ENCODE results near the gene PRXL2C.
"Not testable (repeated sequence)": the region's sequence is repeated elsewhere in the genome, so short reads cannot be mapped to it uniquely, and the experiment has no call there.

Gene PRXL2C

GRCh38 chr9:96663506-96664120 lies 8.5 kb upstream of the PRXL2C start:
- Mint-ChIP-seq H3K9me3 (ENCODE audit: low read depth) (no peaks in the 10 kb centered on the region), H3K4me3 (no peak overlapping the region), H3K36me3 (no peaks in the 10 kb centered on the region), H3K4me1 (ENCODE audit: low read depth) (no peaks in the 10 kb centered on the region), H3K27ac (no peak overlapping the region), H3K27me3 (peaks cover 11% of the 10 kb centered on the region)

GRCh38 chr9:96661711-96662110 lies 6.6 kb upstream of the PRXL2C start:
- H3K4me1 Mint-ChIP-seq (ENCODE audit: low read depth) = no peaks in the 10 kb centered on the region
- no peak overlapping the region for H3K4me3 Mint-ChIP-seq
- no peaks in the 10 kb centered on the region for H3K36me3 Mint-ChIP-seq
- peaks cover 11% of the 10 kb centered on the region for H3K27me3 Mint-ChIP-seq
- H3K9me3 Mint-ChIP-seq (ENCODE audit: low read depth) = no peaks in the 10 kb centered on the region
- no peak overlapping the region for H3K27ac Mint-ChIP-seq

- Mint-ChIP-seq H3K4me1 (ENCODE audit: low read depth) (peaks cover 6% of the 10 kb centered on the region), H3K27me3 (peaks cover 9% of the 10 kb centered on the region), H3K36me3 (no peaks in the 10 kb centered on the region), H3K4me3 (no peak overlapping the region), H3K9me3 (ENCODE audit: low read depth) (no peaks in the 10 kb centered on the region), H3K27ac (no peak overlapping the region)
Observed at GRCh38 chr9:96660692-96661248, 5.7 kb upstream of the PRXL2C start.

GRCh38 chr9:96654450-96655197 lies 493 bp downstream of the PRXL2C start:
- Mint-ChIP-seq H3K27ac (peak overlapping the region; percentile 84), H3K9me3 (ENCODE audit: low read depth) (no peaks in the 10 kb centered on the region), H3K4me1 (ENCODE audit: low read depth) (peaks cover 16% of the 10 kb centered on the region), H3K27me3 (no peaks in the 10 kb centered on the region), H3K36me3 (peaks cover 1% of the 10 kb centered on the region), H3K4me3 (peak overlapping the region; percentile 91)

GRCh38 chr9:96651626-96652025 lies 3.5 kb downstream of the PRXL2C start:
- peaks cover 6% of the 10 kb centered on the region for H3K36me3 Mint-ChIP-seq
- H3K27ac Mint-ChIP-seq = no peak overlapping the region
- H3K27me3 Mint-ChIP-seq = no peaks in the 10 kb centered on the region
- no peak overlapping the region for H3K4me3 Mint-ChIP-seq
- peaks cover 16% of the 10 kb centered on the region for H3K4me1 Mint-ChIP-seq (ENCODE audit: low read depth)
- H3K9me3 Mint-ChIP-seq (ENCODE audit: low read depth) = no peaks in the 10 kb centered on the region

GRCh38 chr9:96649620-96650324 lies 5.3 kb downstream of the PRXL2C start:
- Mint-ChIP-seq H3K27me3 (no peaks in the 10 kb centered on the region), H3K9me3 (ENCODE audit: low read depth) (no peaks in the 10 kb centered on the region), H3K4me1 (ENCODE audit: low read depth) (peaks cover 7% of the 10 kb centered on the region), H3K36me3 (peaks cover 11% of the 10 kb centered on the region), H3K27ac (no peak overlapping the region), H3K4me3 (no peak overlapping the region)

GRCh38 chr9:96646081-96646991 lies 8.8 kb downstream of the PRXL2C start:
- no peak overlapping the region for H3K27ac Mint-ChIP-seq
- H3K36me3 Mint-ChIP-seq = peaks cover 13% of the 10 kb centered on the region
- no peak overlapping the region for H3K4me3 Mint-ChIP-seq
- H3K9me3 Mint-ChIP-seq (ENCODE audit: low read depth) = no peaks in the 10 kb centered on the region
- H3K4me1 Mint-ChIP-seq (ENCODE audit: low read depth) = no peaks in the 10 kb centered on the region
- no peaks in the 10 kb centered on the region for H3K27me3 Mint-ChIP-seq

- H3K36me3 Mint-ChIP-seq = peaks cover 9% of the 10 kb centered on the region
- no peaks in the 10 kb centered on the region for H3K4me1 Mint-ChIP-seq (ENCODE audit: low read depth)
- H3K4me3 Mint-ChIP-seq = no peak overlapping the region
- H3K27ac Mint-ChIP-seq = no peak overlapping the region
- no peaks in the 10 kb centered on the region for H3K27me3 Mint-ChIP-seq
- H3K9me3 Mint-ChIP-seq (ENCODE audit: low read depth) = no peaks in the 10 kb centered on the region
Observed at GRCh38 chr9:96644137-96644536, 11.0 kb downstream of the PRXL2C start.

- Mint-ChIP-seq H3K4me1 (ENCODE audit: low read depth) (no peaks in the 10 kb centered on the region), H3K4me3 (no peak overlapping the region), H3K9me3 (ENCODE audit: low read depth) (no peaks in the 10 kb centered on the region), H3K36me3 (peaks cover 6% of the 10 kb centered on the region), H3K27ac (no peak overlapping the region), H3K27me3 (peaks cover 2% of the 10 kb centered on the region)
Observed at GRCh38 chr9:96641514-96641913, 13.6 kb downstream of the PRXL2C start.

- Mint-ChIP-seq H3K27me3 (peaks cover 3% of the 10 kb centered on the region), H3K4me3 (no peak overlapping the region), H3K36me3 (peaks cover 2% of the 10 kb centered on the region), H3K27ac (no peak overlapping the region), H3K4me1 (ENCODE audit: low read depth) (no peaks in the 10 kb centered on the region), H3K9me3 (ENCODE audit: low read depth) (no peaks in the 10 kb centered on the region)
Observed at GRCh38 chr9:96638606-96639364, 16.3 kb downstream of the PRXL2C start.

- Mint-ChIP-seq H3K4me3 (no peak overlapping the region), H3K4me1 (ENCODE audit: low read depth) (no peaks in the 10 kb centered on the region), H3K36me3 (no peaks in the 10 kb centered on the region), H3K27ac (no peak overlapping the region), H3K9me3 (ENCODE audit: low read depth) (no peaks in the 10 kb centered on the region), H3K27me3 (peaks cover 3% of the 10 kb centered on the region)
Observed at GRCh38 chr9:96636368-96636767, 18.7 kb downstream of the PRXL2C start.

- H3K4me3 Mint-ChIP-seq; H3K4me1 Mint-ChIP-seq (ENCODE audit: low read depth); H3K27me3 Mint-ChIP-seq; H3K36me3 Mint-ChIP-seq; H3K9me3 Mint-ChIP-seq (ENCODE audit: low read depth); H3K27ac Mint-ChIP-seq: not testable (repeated sequence)
Observed at GRCh38 chr9:96633579-96633978, 21.5 kb downstream of the PRXL2C start.

GRCh38 chr9:96626912-96627311 lies 28.2 kb downstream of the PRXL2C start:
- H3K27ac Mint-ChIP-seq = no peak overlapping the region
- no peaks in the 10 kb centered on the region for H3K4me1 Mint-ChIP-seq (ENCODE audit: low read depth)
- no peaks in the 10 kb centered on the region for H3K9me3 Mint-ChIP-seq (ENCODE audit: low read depth)
- H3K27me3 Mint-ChIP-seq = peaks cover 12% of the 10 kb centered on the region
- no peak overlapping the region for H3K4me3 Mint-ChIP-seq
- H3K36me3 Mint-ChIP-seq = no peaks in the 10 kb centered on the region

GRCh38 chr9:96621618-96622017 lies 33.5 kb downstream of the PRXL2C start:
- Mint-ChIP-seq H3K36me3 (no peaks in the 10 kb centered on the region), H3K4me3 (no peak overlapping the region), H3K27ac (no peak overlapping the region), H3K27me3 (peaks cover 22% of the 10 kb centered on the region), H3K4me1 (ENCODE audit: low read depth) (peaks cover 12% of the 10 kb centered on the region), H3K9me3 (ENCODE audit: low read depth) (no peaks in the 10 kb centered on the region)
